NCI-H1092 (cell line): ENCODE measurements around the gene AGTRAP.

Source experiments
- DNase-seq: peaks from one replicate; lab custom pipeline; 2025; lab: John Stamatoyannopoulos, UW

Gene AGTRAP

GRCh38 chr1:11706292-11706691 lies 29.6 kb upstream of the AGTRAP start:
- no peak for DNase-seq

GRCh38 chr1:11707621-11708276 lies 28.2 kb upstream of the AGTRAP start:
- DNase-seq: peak; percentile 90

- no peak for DNase-seq
These were observed 27.2 kb upstream of the AGTRAP start for GRCh38 chr1:11708554-11709350.

- DNase-seq: no peak
These were observed 24.4 kb upstream of the AGTRAP start for GRCh38 chr1:11711490-11711889.

GRCh38 chr1:11712285-11712684 lies 23.7 kb upstream of the AGTRAP start:
- no peak for DNase-seq

GRCh38 chr1:11713095-11713494 lies 22.8 kb upstream of the AGTRAP start:
- no peak for DNase-seq

- DNase-seq: no peak
These were observed 20.9 kb upstream of the AGTRAP start for GRCh38 chr1:11714831-11715575.

GRCh38 chr1:11719313-11720032 lies 16.5 kb upstream of the AGTRAP start:
- DNase-seq: peak; percentile 40

GRCh38 chr1:11720033-11720376 lies 15.9 kb upstream of the AGTRAP start:
- no peak for DNase-seq

GRCh38 chr1:11720525-11720924 lies 15.4 kb upstream of the AGTRAP start:
- DNase-seq: no peak

- DNase-seq: no peak
These were observed 14.6 kb upstream of the AGTRAP start for GRCh38 chr1:11721311-11721710.

GRCh38 chr1:11722538-11722937 lies 13.4 kb upstream of the AGTRAP start:
- no peak for DNase-seq

GRCh38 chr1:11725616-11726015 lies 10.3 kb upstream of the AGTRAP start:
- DNase-seq: no peak

- DNase-seq: no peak
These were observed 8.8 kb upstream of the AGTRAP start for GRCh38 chr1:11727119-11727518.

GRCh38 chr1:11728126-11728806 lies 7.7 kb upstream of the AGTRAP start:
- DNase-seq: no peak

GRCh38 chr1:11729155-11729497 lies 6.8 kb upstream of the AGTRAP start:
- no peak for DNase-seq

GRCh38 chr1:11729498-11730428 lies 6.2 kb upstream of the AGTRAP start:
- DNase-seq: no peak

GRCh38 chr1:11730429-11730891 lies 5.5 kb upstream of the AGTRAP start:
- no peak for DNase-seq

GRCh38 chr1:11731691-11732283 lies 4.1 kb upstream of the AGTRAP start:
- peak; percentile 71 for DNase-seq

- DNase-seq: no peak
These were observed 2.6 kb upstream of the AGTRAP start for GRCh38 chr1:11733306-11733705.
